Neural progenitor cell (in vitro differentiated cells): ENCODE measurements around the gene EPHA5. TPM values are rescaled to one million over a fixed set of nuclear protein-coding genes. Genes with fewer than 3 reads are reported as not detected.

ENCODE experiments used
- DNase-seq: peaks from one replicate; pipeline ENCODE4 v3.0.0-alpha.2; 2016; ENCODE audit warnings: low spot score
- H2AFZ ChIP-seq: fragments of 200-600 bp; sonication (generic); replicated peaks from 2 replicates; pipeline ENCODE4 v1.6.1; 2016; ENCODE audit warnings: antibody characterized with exemption
- H3F3A ChIP-seq: fragments of 200-600 bp; sonication (generic); 2 replicates; pipeline ENCODE4 v1.6.1; 2016; ENCODE audit warnings: antibody characterized with exemption, low read depth
- H3K27ac ChIP-seq: fragments of 200-600 bp; sonication (generic); 2 replicates; pipeline ENCODE4 v1.5.1; 2016; ENCODE audit warnings: mild to moderate bottlenecking
- H3K27me3 ChIP-seq: fragments of 200-600 bp; sonication (generic); 2 replicates; pipeline ENCODE4 v1.6.1; 2016; ENCODE audit warnings: mild to moderate bottlenecking, moderate library complexity
- H3K36me3 ChIP-seq: fragments of 200-600 bp; sonication (generic); 2 replicates; pipeline ENCODE4 v1.5.1; 2016
- H3K4me1 ChIP-seq: fragments of 200-600 bp; sonication (generic); 2 replicates; pipeline ENCODE4 v1.6.1; 2016; ENCODE audit warnings: mixed run types
- H3K4me2 ChIP-seq: fragments of 200-600 bp; sonication (generic); 2 replicates; pipeline ENCODE4 v1.6.1; 2016
- H3K4me3 ChIP-seq: fragments of 200-600 bp; sonication (generic); 2 replicates; pipeline ENCODE4 v1.5.1; 2016
- H3K79me2 ChIP-seq: fragments of 200-600 bp; sonication (generic); 2 replicates; pipeline ENCODE4 v1.6.1; 2016; ENCODE audit warnings: low read depth
- H3K9ac ChIP-seq: fragments of 200-600 bp; sonication (generic); 2 replicates; pipeline ENCODE4 v1.6.1; 2016
- H3K9me3 ChIP-seq: fragments of 200-600 bp; sonication (generic); 2 replicates; pipeline ENCODE4 v1.5.1; 2016; ENCODE audit warnings: low read depth
- H4K20me1 ChIP-seq: fragments of 200-600 bp; sonication (generic); 2 replicates; pipeline ENCODE4 v1.6.1; 2016; ENCODE audit warnings: low read depth
- H3K27ac Mint-ChIP-seq: 3 replicates; pipeline ENCODE4 v1.8.0; 2021; ENCODE audit warnings: mixed read lengths
- H3K27me3 Mint-ChIP-seq: 2 replicates; pipeline ENCODE4 v1.8.0; 2022; ENCODE audit warnings: low read depth, mild to moderate bottlenecking, inconsistent platforms, moderate library complexity, mixed read lengths; ENCODE audit not compliant: insufficient read depth
- H3K36me3 Mint-ChIP-seq: 3 replicates; pipeline ENCODE4 v1.8.0; 2021; ENCODE audit warnings: mixed read lengths
- H3K4me1 Mint-ChIP-seq: 3 replicates; pipeline ENCODE4 v1.8.0; 2021; ENCODE audit warnings: mixed read lengths
- H3K4me3 Mint-ChIP-seq: 3 replicates; pipeline ENCODE4 v1.8.0; 2021; ENCODE audit warnings: mild to moderate bottlenecking, moderate library complexity, mixed read lengths
- H3K9me3 Mint-ChIP-seq: 3 replicates; pipeline ENCODE4 v1.8.0; 2020; ENCODE audit warnings: mixed read lengths
- CTCF ChIP-seq: fragments of 200-600 bp; sonication (generic); IDR thresholded peaks from 2 replicates; pipeline ENCODE4 v1.5.1; 2017; ENCODE audit warnings: antibody characterized with exemption, mild to moderate bottlenecking
- EZH2 ChIP-seq: fragments of 200-600 bp; sonication (generic); IDR thresholded peaks from 2 replicates; pipeline ENCODE4 v1.6.1; 2017; ENCODE audit warnings: antibody characterized with exemption, mild to moderate bottlenecking, moderate library complexity
- EZH2phosphoT487 ChIP-seq: fragments of 200-600 bp; sonication (generic); IDR thresholded peaks from 2 replicates; pipeline ENCODE4 v1.6.1; 2017; ENCODE audit warnings: antibody characterized with exemption
- total RNA-seq: library from RNA; depleted of rRNA; stranded (reverse); fragments of >200 nt; gene quantifications from 2 replicates; pipeline ENCODE4 v1.2.3, GENCODE V29; 2015; ENCODE audit warnings: low replicate concordance

EPHA5 gene
- total RNA-seq, 1 donor from 2014 or later: not detected

GRCh38 chr4:65635051-65635821, 35.1 kb downstream of the EPHA5 start:
- DNase-seq: no peak
- H3K4me3 ChIP-seq: no peak overlapping the region

GRCh38 chr4:65624651-65625050, 45.6 kb downstream of the EPHA5 start:
- H3K4me3 Mint-ChIP-seq: no peak overlapping the region
- H2AFZ ChIP-seq: no peak overlapping the region
- H3K9me3 Mint-ChIP-seq: no peaks in the 10 kb centered on the region
- H3K9me3 ChIP-seq: no peaks in the 10 kb centered on the region
- no peaks in the 10 kb centered on the region for H3K36me3 Mint-ChIP-seq
- TF ChIP-seq CTCF (no peak), EZH2phosphoT487 (no peak), EZH2 (no peak)
- H3K27me3 ChIP-seq: no peaks in the 10 kb centered on the region
- no peaks in the 10 kb centered on the region for H3K36me3 ChIP-seq
- no peaks in the 10 kb centered on the region for H3F3A ChIP-seq
- H3K27ac ChIP-seq: no peak overlapping the region
- H3K9ac ChIP-seq: no peak overlapping the region
- no peaks in the 10 kb centered on the region for H3K4me1 Mint-ChIP-seq
- H3K4me2 ChIP-seq: no peak overlapping the region
- H3K4me3 ChIP-seq: no peak overlapping the region
- H4K20me1 ChIP-seq: no peaks in the 10 kb centered on the region
- no peaks in the 10 kb centered on the region for H3K4me1 ChIP-seq
- H3K27ac Mint-ChIP-seq: no peak overlapping the region
- DNase-seq: no peak
- no peaks in the 10 kb centered on the region for H3K27me3 Mint-ChIP-seq
- H3K79me2 ChIP-seq: no peaks in the 10 kb centered on the region

More at GRCh38 chr4:65635051-65635821, 35.1 kb downstream of the EPHA5 start:
- H3K9me3 Mint-ChIP-seq: no peaks in the 10 kb centered on the region
- Histone ChIP-seq H3K9ac (no peak overlapping the region), H4K20me1 (no peaks in the 10 kb centered on the region), H3K27ac (no peak overlapping the region), H2AFZ (peak overlapping the region; percentile 31), H3K79me2 (no peaks in the 10 kb centered on the region), H3K27me3 (no peaks in the 10 kb centered on the region), H3F3A (no peaks in the 10 kb centered on the region), H3K9me3 (no peaks in the 10 kb centered on the region), H3K36me3 (no peaks in the 10 kb centered on the region), H3K4me2 (no peak overlapping the region), H3K4me1 (no peaks in the 10 kb centered on the region)
- no peak overlapping the region for H3K27ac Mint-ChIP-seq
- H3K4me1 Mint-ChIP-seq: no peaks in the 10 kb centered on the region
- H3K4me3 Mint-ChIP-seq: no peak overlapping the region
- H3K27me3 Mint-ChIP-seq: no peaks in the 10 kb centered on the region
- no peak for TF ChIP-seq CTCF
- no peak for TF ChIP-seq EZH2
- TF ChIP-seq EZH2phosphoT487: no peak
- H3K36me3 Mint-ChIP-seq: no peaks in the 10 kb centered on the region

DNA sequence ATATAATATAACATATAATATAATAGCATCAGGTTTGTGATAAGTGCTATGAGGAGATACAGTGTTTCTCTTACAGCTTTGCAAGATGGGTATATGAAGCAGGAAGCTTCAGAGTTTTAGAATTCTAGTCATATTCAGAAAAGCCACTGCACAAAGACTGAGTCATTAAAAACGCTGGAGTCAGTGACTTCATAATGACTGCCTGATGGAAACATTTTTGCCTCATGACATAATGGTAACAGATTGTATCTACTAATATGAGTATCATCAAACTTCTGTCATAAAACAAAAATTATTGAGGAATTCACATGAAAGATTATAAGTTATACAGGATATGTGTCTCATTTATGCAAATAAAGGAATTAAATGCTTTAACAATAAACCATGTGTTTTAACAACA, 46.8 kb downstream of the EPHA5 start:
- Mint-ChIP-seq H3K27me3 (no peaks in the 10 kb centered on the region), H3K36me3 (no peaks in the 10 kb centered on the region), H3K4me1 (no peaks in the 10 kb centered on the region), H3K9me3 (no peaks in the 10 kb centered on the region), H3K27ac (no peak overlapping the region), H3K4me3 (no peak overlapping the region)
- no peak for TF ChIP-seq CTCF
- TF ChIP-seq EZH2: no peak
- TF ChIP-seq EZH2phosphoT487: no peak
- H3K9ac ChIP-seq: no peak overlapping the region
- H3K27ac ChIP-seq: no peak overlapping the region
- H3F3A ChIP-seq: no peaks in the 10 kb centered on the region
- no peak overlapping the region for H3K4me3 ChIP-seq
- DNase-seq: no peak
- no peaks in the 10 kb centered on the region for H3K79me2 ChIP-seq
- H3K36me3 ChIP-seq: no peaks in the 10 kb centered on the region
- no peaks in the 10 kb centered on the region for H3K9me3 ChIP-seq
- H4K20me1 ChIP-seq: no peaks in the 10 kb centered on the region
- no peak overlapping the region for H2AFZ ChIP-seq
- H3K27me3 ChIP-seq: no peaks in the 10 kb centered on the region
- H3K4me2 ChIP-seq: no peak overlapping the region
- no peaks in the 10 kb centered on the region for H3K4me1 ChIP-seq
